AG04450 (cell line): Measurements from ENCODE around the gene FOXS1. TPM values are rescaled to one million over a fixed set of nuclear protein-coding genes. Genes with fewer than 3 reads are reported as not detected.

Experiments used
- CTCF ChIA-PET: fragments of 300-600, 350-600 bp; formaldehyde crosslinking; extraction: SDS; loops from one replicate; lab custom pipeline; 2022; ENCODE audit warnings: antibody characterized with exemption, inconsistent platforms; lab: Charles Lee
- POLR2A ChIA-PET: fragments of 350-600 bp; formaldehyde crosslinking; extraction: SDS; loops from one replicate; lab custom pipeline; 2021; ENCODE audit warnings: antibody characterized with exemption, inconsistent platforms; lab: Yijun Ruan, JAX
- DNase-seq: peaks from one replicate; pipeline ENCODE4 v3.0.0-alpha.2; 2011; ENCODE audit warnings: low read depth, low spot score
- H3K27ac ChIP-seq: one replicate; pipeline ENCODE4 v1.5.1; 2012; ENCODE audit warnings: low read depth, low read length, control low read depth
- H3K27me3 ChIP-seq: one replicate; pipeline ENCODE4 v1.6.0; 2012; ENCODE audit warnings: low read length; ENCODE audit not compliant: control insufficient read depth, insufficient read depth
- H3K4me3 ChIP-seq: 2 replicates; pipeline ENCODE4 v1.5.1; 2011; ENCODE audit warnings: mild to moderate bottlenecking, low read depth, low read length, control low read depth
- H3K9me3 ChIP-seq: 2 replicates; pipeline ENCODE4 v1.5.1; 2012; ENCODE audit warnings: low read length; ENCODE audit not compliant: control insufficient read depth, insufficient read depth
- CTCF ChIP-seq: IDR thresholded peaks from 2 replicates; pipeline ENCODE4 v1.5.1; 2011; ENCODE audit warnings: low read depth, low read length, control low read depth, inconsistent platforms
- polyA plus RNA-seq: library from polyadenylated mRNA; depleted of rRNA; stranded (reverse); fragments of >200 nt; gene quantifications from 2 replicates; pipeline ENCODE4 v1.2.3, GENCODE V29; 2011

The FOXS1 gene
- polyA plus RNA-seq, 1 experiment, result not detected

- no peak overlapping the region for H3K4me3 ChIP-seq
- no peaks in the 10 kb centered on the region for H3K9me3 ChIP-seq
- no peak for TF ChIP-seq CTCF
- ChIA-PET CTCF (interaction anchor here (1.1 to 2.0 kb wide), 2 partner anchors 12 to 18 kb away, joined by 4 to 5 read pairs; no protein-coding TSS in a partner anchor), POLR2A (no interaction called here)
- peaks cover 2% of the 10 kb centered on the region for H3K27me3 ChIP-seq
- no peak for DNase-seq
- H3K27ac ChIP-seq, result no peak overlapping the region
These were observed 4.2 kb downstream of the FOXS1 start for GRCh38 chr20:31840906-31841816.

- Histone ChIP-seq H3K27ac (no peak overlapping the region), H3K4me3 (no peak overlapping the region), H3K9me3 (no peaks in the 10 kb centered on the region; the same call in 1 of the 2 replicates), H3K27me3 (peaks cover 2% of the 10 kb centered on the region)
- no peak for TF ChIP-seq CTCF
- POLR2A ChIA-PET, result no interaction called here
- CTCF ChIA-PET, result interaction anchor here (1.1 to 2.0 kb wide), 2 partner anchors 13 to 17 kb away, joined by 4 to 5 read pairs; no protein-coding TSS in a partner anchor
- DNase-seq, result no peak
These were observed 5.5 kb downstream of the FOXS1 start for GRCh38 chr20:31839782-31840487.

- ChIA-PET POLR2A (interaction anchor here (0.6 kb wide), 1 partner anchor 228 kb away, joined by 4 read pairs; no protein-coding TSS in a partner anchor), CTCF (interaction anchor here (0.6 to 4.9 kb wide), 6 partner anchors 8 to 193 kb away, joined by 3 to 25 read pairs (median 14); partner anchors contain the start of gene PDRG1)
- Histone ChIP-seq H3K27me3 (peaks cover 1% of the 10 kb centered on the region), H3K9me3 (no peaks in the 10 kb centered on the region; the same call in 1 of the 2 replicates), H3K27ac (no peak overlapping the region), H3K4me3 (no peak overlapping the region)
- DNase-seq, result no peak
- TF ChIP-seq CTCF, result no peak
These were observed 6.6 kb downstream of the FOXS1 start for GRCh38 chr20:31838646-31839292.

- no peaks in the 10 kb centered on the region; the same call in 1 of the 2 replicates for H3K9me3 ChIP-seq
- TF ChIP-seq CTCF, result no peak
- no peak overlapping the region for H3K4me3 ChIP-seq
- POLR2A ChIA-PET, result no interaction called here
- CTCF ChIA-PET, result interaction anchor here (0.6 to 4.9 kb wide), 7 partner anchors 9 to 194 kb away, joined by 3 to 25 read pairs (median 6); partner anchors contain the start of gene PDRG1
- H3K27ac ChIP-seq, result no peak overlapping the region
- no peak for DNase-seq
- H3K27me3 ChIP-seq, result no peaks in the 10 kb centered on the region
These were observed 7.5 kb downstream of the FOXS1 start for GRCh38 chr20:31837896-31838397.
